GM23248 (cell line): ENCODE measurements around the gene APLP2. TPM values are rescaled to one million over a fixed set of nuclear protein-coding genes. Genes with fewer than 3 reads are reported as not detected.

Experiments used
- DNase-seq: peaks from one replicate; pipeline ENCODE4 v3.0.0-alpha.2; 2015
- H2AFZ ChIP-seq: fragments of 200-600 bp; sonication (generic); 2 replicates; pipeline ENCODE4 v1.6.1; 2016; ENCODE audit warnings: antibody characterized with exemption
- H3F3A ChIP-seq: fragments of 200-600 bp; sonication (generic); 2 replicates; pipeline ENCODE4 v1.6.1; 2016; ENCODE audit warnings: mild to moderate bottlenecking, antibody characterized with exemption, mixed run types; ENCODE audit not compliant: insufficient read depth
- H3K27ac ChIP-seq: fragments of 200-600 bp; sonication (generic); 2 replicates; pipeline ENCODE4 v1.5.1; 2016; ENCODE audit warnings: mild to moderate bottlenecking
- H3K27me3 ChIP-seq: fragments of 200-600 bp; sonication (generic); replicated peaks from 2 replicates; pipeline ENCODE4 v1.6.1; 2016; ENCODE audit warnings: mild to moderate bottlenecking; ENCODE audit not compliant: insufficient read depth
- H3K36me3 ChIP-seq: fragments of 200-600 bp; sonication (generic); 2 replicates; pipeline ENCODE4 v1.6.1; 2016; ENCODE audit warnings: low read depth, mild to moderate bottlenecking
- H3K4me1 ChIP-seq: fragments of 200-600 bp; sonication (generic); 2 replicates; pipeline ENCODE4 v1.6.1; 2016; ENCODE audit warnings: mild to moderate bottlenecking; ENCODE audit not compliant: insufficient read depth
- H3K4me2 ChIP-seq: fragments of 200-600 bp; sonication (generic); one replicate; pipeline ENCODE4 v1.6.1; 2016; ENCODE audit warnings: mild to moderate bottlenecking; ENCODE audit not compliant: unreplicated experiment
- H3K4me3 ChIP-seq: fragments of 200-600 bp; sonication (generic); 2 replicates; pipeline ENCODE4 v1.5.1; 2016; ENCODE audit warnings: mild to moderate bottlenecking
- H3K79me2 ChIP-seq: fragments of 200-600 bp; sonication (generic); 2 replicates; pipeline ENCODE4 v1.6.1; 2016; ENCODE audit warnings: mild to moderate bottlenecking; ENCODE audit not compliant: insufficient read depth
- H3K9ac ChIP-seq: fragments of 200-600 bp; sonication (generic); 2 replicates; pipeline ENCODE4 v1.6.1; 2016; ENCODE audit warnings: mild to moderate bottlenecking
- H3K9me2 ChIP-seq: fragments of 200-600 bp; sonication (generic); 2 replicates; pipeline ENCODE4 v1.6.1; 2016; ENCODE audit warnings: mixed run types, mild to moderate bottlenecking, moderate library complexity; ENCODE audit not compliant: insufficient read depth
- H3K9me3 ChIP-seq: fragments of 200-600 bp; sonication (generic); one replicate; pipeline ENCODE4 v1.6.1; 2017; ENCODE audit warnings: low read depth
- H4K20me1 ChIP-seq: fragments of 200-600 bp; sonication (generic); 2 replicates; pipeline ENCODE4 v1.6.0; 2016; ENCODE audit not compliant: insufficient read depth
- EZH2 ChIP-seq: fragments of 200-600 bp; sonication (generic); IDR thresholded peaks from 2 replicates; pipeline ENCODE4 v1.6.1; 2018; ENCODE audit warnings: antibody characterized with exemption, mild to moderate bottlenecking; ENCODE audit not compliant: insufficient read depth, poor library complexity, severe bottlenecking
- EZH2phosphoT487 ChIP-seq: fragments of 200-600 bp; sonication (generic); IDR thresholded peaks from 2 replicates; pipeline ENCODE4 v1.6.1; 2018; ENCODE audit warnings: antibody characterized with exemption, moderate library complexity, mild to moderate bottlenecking, low read depth; ENCODE audit not compliant: insufficient read depth
- WGBS, 2 experiments: methylation state at CpG; one replicate each; pipeline ENCODE4 v1.1.6; 2015 to 2017; ENCODE audit warnings: low lambda C conversion rate in 2 of 2, low coverage in 1 of 2; ENCODE audit errors: missing lambda C conversion rate in 2 of 2; 5-methylcytosine and 5-hydroxymethylcytosine counted together
- in situ Hi-C: fragments of 300-500 bp; cut with MboI; formaldehyde crosslinking; loops from 2 replicates; pipeline ENCODE4 v1.15.0; 2020
- polyA plus RNA-seq: library from polyadenylated mRNA; unstranded; fragments of >200 nt; fragmentation: Nextera tagmentation; extraction: Ambion mirVana; gene quantifications from 2 replicates; pipeline ENCODE4 v1.2.1, GENCODE V29; 2016
- total RNA-seq: library from RNA; depleted of rRNA; stranded (reverse); fragments of >200 nt; shearing (Covaris generic); gene quantifications from 2 replicates; pipeline ENCODE4 v1.2.3, GENCODE V29; 2014

APLP2 gene
- total and polyA plus RNA-seq, 2 experiments from 2014 or later: 377 to 390 TPM

- Histone ChIP-seq H3K79me2 (no peaks in the 10 kb centered on the region), H3K4me2 (no peak overlapping the region), H3K9ac (no peak overlapping the region), H3K9me3 (no peaks in the 10 kb centered on the region), H3K4me1 (peaks cover 18% of the 10 kb centered on the region), H3K4me3 (no peak overlapping the region), H2AFZ (no peak overlapping the region), H3K27me3 (no peaks in the 10 kb centered on the region), H3F3A (peaks cover 11% of the 10 kb centered on the region), H3K9me2 (no peaks in the 10 kb centered on the region), H3K36me3 (no peaks in the 10 kb centered on the region), H4K20me1 (no peaks in the 10 kb centered on the region), H3K27ac (no peak overlapping the region)
- no peak for DNase-seq
- 92 to 94% methylated on average over 38 to 44 of the region's 44 CpGs for WGBS, 2 experiments
- in situ Hi-C loops: no loop called here
- TF ChIP-seq EZH2phosphoT487: no peak
- no peak for TF ChIP-seq EZH2
Observed at GRCh38 chr11:130032931-130033330, 36.8 kb upstream of the APLP2 start.

DNA sequence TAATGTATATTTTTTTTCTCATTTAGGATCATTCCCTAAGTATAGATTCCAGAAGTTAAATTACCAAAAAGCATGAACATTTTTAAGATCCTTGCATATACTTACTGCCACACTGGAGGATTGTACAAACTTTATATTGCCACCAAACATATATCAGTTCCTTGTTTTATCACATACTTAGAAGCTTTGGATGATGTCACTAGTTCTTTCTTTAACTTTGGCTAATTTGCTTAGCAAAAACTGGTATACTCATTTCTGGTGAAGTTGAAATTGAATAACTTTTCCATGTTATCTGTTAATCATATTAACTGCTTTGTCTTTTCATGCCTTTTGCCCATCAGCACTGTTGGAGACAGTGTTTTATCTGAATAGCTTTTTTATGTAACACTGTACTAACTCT lies 35.5 kb upstream of the APLP2 start:
- no peak overlapping the region for H3K9ac ChIP-seq
- no peaks in the 10 kb centered on the region for H3K9me2 ChIP-seq
- H3K4me2 ChIP-seq: no peak overlapping the region
- DNase-seq: no peak
- in situ Hi-C loops: no loop called here
- peaks cover 24% of the 10 kb centered on the region for H3K4me1 ChIP-seq
- no peak overlapping the region for H2AFZ ChIP-seq
- H3K36me3 ChIP-seq: no peaks in the 10 kb centered on the region
- H3K4me3 ChIP-seq: no peak overlapping the region
- no peak overlapping the region for H3K27ac ChIP-seq
- H3K9me3 ChIP-seq: no peaks in the 10 kb centered on the region
- H3K79me2 ChIP-seq: no peaks in the 10 kb centered on the region
- H3F3A ChIP-seq: peaks cover 16% of the 10 kb centered on the region
- no peak for TF ChIP-seq EZH2
- no peaks in the 10 kb centered on the region for H3K27me3 ChIP-seq
- H4K20me1 ChIP-seq: no peaks in the 10 kb centered on the region

DNA sequence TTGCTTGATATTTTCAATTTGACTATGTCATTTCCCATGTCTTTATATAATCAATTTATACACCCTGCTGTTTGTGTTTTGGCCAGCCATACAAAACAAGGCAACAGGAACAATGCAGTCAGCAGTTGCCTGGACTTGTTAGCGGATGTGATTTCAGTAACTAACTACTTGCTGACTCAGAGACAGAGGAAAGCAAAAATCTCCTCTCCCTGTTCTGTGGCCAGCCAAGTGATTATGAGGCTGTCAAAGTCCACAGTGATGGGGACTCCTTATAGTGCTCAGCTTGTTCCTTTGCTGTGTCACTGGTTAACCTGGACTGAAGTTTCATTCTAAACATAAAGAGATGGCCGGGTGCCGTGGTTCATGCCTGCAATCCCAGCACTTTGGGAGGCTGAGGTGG lies 32.6 kb upstream of the APLP2 start:
- in situ Hi-C loops: no loop called here
- peak; percentile 92 for DNase-seq
- TF ChIP-seq EZH2phosphoT487 (no peak), EZH2 (no peak)
- no peak overlapping the region; the same call in 1 of the 2 replicates for H3K9ac ChIP-seq
- H3K27me3 ChIP-seq: no peaks in the 10 kb centered on the region
- peaks cover 26% of the 10 kb centered on the region for H3K4me1 ChIP-seq
- peaks cover 11% of the 10 kb centered on the region for H3F3A ChIP-seq
- H3K4me3 ChIP-seq: no peak overlapping the region
- H3K79me2 ChIP-seq: no peaks in the 10 kb centered on the region
- WGBS, 2 experiments: 10 to 16% methylated on average over 3 of the region's 3 CpGs
- H4K20me1 ChIP-seq: no peaks in the 10 kb centered on the region
- H3K27ac ChIP-seq: peak overlapping the region; percentile 60
- H3K9me2 ChIP-seq: no peaks in the 10 kb centered on the region
- no peaks in the 10 kb centered on the region for H3K36me3 ChIP-seq
- H3K9me3 ChIP-seq: no peaks in the 10 kb centered on the region
- no peak overlapping the region for H2AFZ ChIP-seq
- peak overlapping the region; percentile 37 for H3K4me2 ChIP-seq

GRCh38 chr11:130037881-130038585 lies 31.7 kb upstream of the APLP2 start:
- H3K4me2 ChIP-seq: peak overlapping the region; percentile 37
- H3F3A ChIP-seq: peaks cover 20% of the 10 kb centered on the region
- no peaks in the 10 kb centered on the region for H3K27me3 ChIP-seq
- no peaks in the 10 kb centered on the region for H4K20me1 ChIP-seq
- peaks cover 26% of the 10 kb centered on the region for H3K4me1 ChIP-seq
- WGBS, 2 experiments: 29% methylated on average over 7 of the region's 7 CpGs
- no peak overlapping the region for H2AFZ ChIP-seq
- H3K9me2 ChIP-seq: no peaks in the 10 kb centered on the region
- H3K9me3 ChIP-seq: no peaks in the 10 kb centered on the region
- H3K36me3 ChIP-seq: no peaks in the 10 kb centered on the region
- H3K79me2 ChIP-seq: no peaks in the 10 kb centered on the region
- no peak for TF ChIP-seq EZH2phosphoT487
- no peak for TF ChIP-seq EZH2
- H3K9ac ChIP-seq: no peak overlapping the region
- no peak overlapping the region for H3K4me3 ChIP-seq
- H3K27ac ChIP-seq: peak overlapping the region; percentile 60
- in situ Hi-C loops: no loop called here
- DNase-seq: peak; percentile 72

DNA sequence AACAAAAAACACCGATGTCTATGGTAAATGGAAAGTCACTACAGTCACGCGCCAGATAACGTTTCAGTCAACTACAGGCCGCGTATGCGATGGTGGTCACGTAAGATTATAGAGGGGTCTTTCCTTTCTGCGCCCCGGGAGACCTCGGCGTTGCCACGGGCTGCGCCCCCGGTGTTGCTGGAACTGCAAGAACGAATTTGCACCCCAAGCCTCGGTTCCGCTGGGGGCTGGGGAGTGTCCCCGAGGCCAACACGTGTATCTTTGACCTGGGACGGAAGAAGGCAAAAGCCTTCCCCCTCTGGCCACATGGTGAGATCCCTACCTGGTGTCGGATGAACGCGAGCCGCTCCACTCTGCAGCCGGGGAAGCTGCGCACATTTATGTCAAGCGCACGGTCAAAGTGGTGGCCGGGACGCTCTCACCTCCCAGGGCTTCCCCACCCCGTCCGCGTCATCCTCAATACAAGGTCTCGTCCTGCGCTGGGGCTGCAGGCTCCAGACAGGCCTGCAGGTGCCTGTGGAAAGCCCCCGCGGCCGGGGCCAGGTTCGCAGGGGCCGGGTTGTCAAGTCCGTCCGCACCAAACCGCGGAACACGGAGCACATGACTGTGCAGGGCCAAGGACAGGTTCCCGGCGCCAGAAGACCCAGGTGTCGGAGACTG lies 29.3 kb upstream of the APLP2 start:
- 88 to 89% methylated on average over 49 of the region's 49 CpGs for WGBS, 2 experiments

More for the DNA sequence above, 29.3 kb upstream of the APLP2 start:
- H3F3A ChIP-seq: peaks cover 20% of the 10 kb centered on the region
- H3K79me2 ChIP-seq: no peaks in the 10 kb centered on the region
- H4K20me1 ChIP-seq: no peaks in the 10 kb centered on the region
- H3K9ac ChIP-seq: no peak overlapping the region
- H3K36me3 ChIP-seq: no peaks in the 10 kb centered on the region
- no peak overlapping the region for H3K4me3 ChIP-seq
- no peaks in the 10 kb centered on the region for H3K9me3 ChIP-seq
- H2AFZ ChIP-seq: no peak overlapping the region
- H3K4me1 ChIP-seq: peaks cover 26% of the 10 kb centered on the region
- no peak for DNase-seq
- H3K27me3 ChIP-seq: no peaks in the 10 kb centered on the region
- H3K9me2 ChIP-seq: no peaks in the 10 kb centered on the region
- TF ChIP-seq EZH2 (no peak), EZH2phosphoT487 (no peak)
- H3K4me2 ChIP-seq: no peak overlapping the region
- no peak overlapping the region for H3K27ac ChIP-seq
- in situ Hi-C loops: no loop called here
